HCT116 (cell line): ENCODE data around the gene THYN1. TPM values are rescaled to one million over a fixed set of nuclear protein-coding genes. Genes with fewer than 3 reads are reported as not detected.

Source experiments
- ATAC-seq: fragments of 200-7000 bp; cut with Tn5 transposase; 2 replicates; pipeline ENCODE4 v1.9.1; 2020; ENCODE audit warnings: mild to moderate bottlenecking, moderate library complexity
- BruUV-seq: library from RNA; stranded (reverse); fragments of 400-500 nt; replicated peaks from 2 replicates; lab custom pipeline; 2021; lab: Mats Ljungman, UMichigan
- CTCF ChIA-PET: fragments of 300-600 bp; sonication (Branson Sonifier 250); formaldehyde crosslinking; loops from one replicate; lab custom pipeline; 2021; ENCODE audit warnings: antibody characterized with exemption; lab: Charles Lee
- POLR2A ChIA-PET: fragments of 300-600, 350-600 bp; sonication (Branson Sonifier 250); formaldehyde crosslinking; loops from one replicate; lab custom pipeline; 2021; ENCODE audit warnings: antibody characterized with exemption; lab: Charles Lee
- RAD21 ChIA-PET, 2 experiments: fragments of 300-600 bp; sonication (Branson Sonifier 250); formaldehyde crosslinking; loops; one replicate each; lab custom pipeline; 2023; ENCODE audit warnings: low total read pairs in 2 of 2; ENCODE audit not compliant: uncharacterized antibody in 2 of 2, unreplicated experiment in 2 of 2, low non-redundant PET in 1 of 2; lab: Charles Lee
- DNase-seq: peaks from one replicate; pipeline ENCODE4 v3.0.0-alpha.2; 2010; ENCODE audit warnings: low read depth, low spot score
- H2AFZ ChIP-seq: fragments of 200-600 bp; shearing (Covaris generic), sonication (generic); 2 replicates; pipeline ENCODE4 v1.6.1; 2017; ENCODE audit warnings: low read depth, mixed run types, mixed read lengths, antibody characterized with exemption, low read length; ENCODE audit not compliant: poor library complexity, severe bottlenecking
- H3K27ac ChIP-seq: 2 replicates; pipeline ENCODE4 v1.5.1; 2012; ENCODE audit warnings: low read depth, low read length
- H3K27me3 ChIP-seq: fragments of 200-600 bp; sonication (generic); 2 replicates; pipeline ENCODE4 v1.6.1; 2016; ENCODE audit warnings: mixed run types, low read length, mixed read lengths; ENCODE audit not compliant: insufficient read depth
- H3K36me3 ChIP-seq, 2 experiments: fragments of 200-500 bp in 1 of 2; fragments of 200-600 bp in 1 of 2; sonication (Bioruptor generic) in 1 of 2; sonication (generic) in 1 of 2; 2 replicates each; pipeline versions ENCODE4 v1.5.1 to v1.6.1; 2014 to 2016; ENCODE audit warnings: low read length in 2 of 2, inconsistent platforms in 1 of 2, mixed read lengths in 1 of 2, mixed run types in 1 of 2; ENCODE audit not compliant: insufficient read depth in 2 of 2, control insufficient read depth in 1 of 2
- H3K4me1 ChIP-seq, 2 experiments: fragments of 200-600 bp in 1 of 2; sonication (generic) in 1 of 2; 2 replicates each; pipeline versions ENCODE4 v1.5.1 to v1.6.1; 2012 to 2017; ENCODE audit warnings: low read length in 2 of 2, inconsistent platforms in 1 of 2, mild to moderate bottlenecking in 1 of 2, mixed read lengths in 1 of 2, mixed run types in 1 of 2, moderate library complexity in 1 of 2; ENCODE audit not compliant: insufficient read depth in 2 of 2, control insufficient read depth in 1 of 2
- H3K4me2 ChIP-seq: fragments of 200-600 bp; sonication (generic); 2 replicates; pipeline ENCODE4 v1.6.1; 2017; ENCODE audit warnings: mixed run types, low read length, mixed read lengths
- H3K4me3 ChIP-seq, 2 experiments: fragments of 200-600 bp in 1 of 2; sonication (generic) in 1 of 2; replicated peaks in 1 of 2; 2 replicates each; pipeline ENCODE4 v1.5.1; 2011 to 2016; ENCODE audit warnings: low read length in 2 of 2, control low read depth in 1 of 2, low read depth in 1 of 2, mild to moderate bottlenecking in 1 of 2, mixed read lengths in 1 of 2, mixed run types in 1 of 2
- H3K79me2 ChIP-seq: fragments of 200-600 bp; sonication (generic); 2 replicates; pipeline ENCODE4 v1.6.1; 2017; ENCODE audit warnings: mild to moderate bottlenecking, mixed run types, low read length, moderate library complexity, mixed read lengths; ENCODE audit not compliant: insufficient read depth
- H3K9ac ChIP-seq: fragments of 200-600 bp; sonication (generic); 2 replicates; pipeline ENCODE4 v1.6.1; 2016; ENCODE audit warnings: low read length, mixed read lengths
- H3K9me2 ChIP-seq: fragments of 200-600 bp; sonication (generic), shearing (Covaris generic); 2 replicates; pipeline ENCODE4 v1.6.1; 2017; ENCODE audit warnings: mixed run types, mild to moderate bottlenecking, moderate library complexity; ENCODE audit not compliant: insufficient read depth
- H3K9me3 ChIP-seq, 2 experiments: fragments of 200-500 bp in 1 of 2; fragments of 200-600 bp in 1 of 2; sonication (Bioruptor generic) in 1 of 2; sonication (generic) in 1 of 2; 2 replicates each; pipeline ENCODE4 v1.6.1; 2014 to 2017; ENCODE audit warnings: low read length in 2 of 2, mixed read lengths in 2 of 2, inconsistent platforms in 1 of 2, low read depth in 1 of 2, mild to moderate bottlenecking in 1 of 2, mixed run types in 1 of 2, moderate library complexity in 1 of 2; ENCODE audit not compliant: control insufficient read depth in 1 of 2, insufficient read depth in 1 of 2
- H4K20me1 ChIP-seq: fragments of 200-600 bp; sonication (generic), shearing (Covaris generic); 2 replicates; pipeline ENCODE4 v1.6.1; 2017; ENCODE audit warnings: mixed run types, mild to moderate bottlenecking, moderate library complexity; ENCODE audit not compliant: insufficient read depth
- ATF3 ChIP-seq: IDR thresholded peaks from 2 replicates; pipeline ENCODE4 v1.6.1; 2012
- CBX3 ChIP-seq: IDR thresholded peaks from 2 replicates; pipeline ENCODE4 v1.6.1; 2012; ENCODE audit warnings: low read depth
- CTCF ChIP-seq, 3 experiments: fragments of 200-600 bp in 1 of 3; sonication (generic) in 1 of 3; IDR thresholded peaks in 2 of 3; conservative IDR thresholded peaks in 1 of 3; 2 replicates each; pipeline ENCODE4 v1.5.1; 2012 to 2017; ENCODE audit warnings: low read depth in 2 of 3, low read length in 2 of 3, antibody characterized with exemption in 1 of 3, borderline replicate concordance in 1 of 3, control low read depth in 1 of 3, mild to moderate bottlenecking in 1 of 3, mixed read lengths in 1 of 3, mixed run types in 1 of 3, moderate library complexity in 1 of 3; ENCODE audit not compliant: insufficient read depth in 1 of 3
- EGR1 ChIP-seq: IDR thresholded peaks from 2 replicates; pipeline ENCODE4 v1.6.1; 2012; ENCODE audit warnings: low read depth
- ELF1 ChIP-seq: IDR thresholded peaks from 2 replicates; pipeline ENCODE4 v1.6.1; 2012; ENCODE audit warnings: low read depth, borderline replicate concordance
- EZH2 ChIP-seq: fragments of 200-600 bp; sonication (generic); IDR thresholded peaks from 2 replicates; pipeline ENCODE4 v1.6.1; 2017; ENCODE audit warnings: antibody characterized with exemption, mixed run types
- EZH2phosphoT487 ChIP-seq: fragments of 200-600 bp; IDR thresholded peaks from 2 replicates; pipeline ENCODE4 v1.6.1; 2018; ENCODE audit warnings: antibody characterized with exemption, borderline replicate concordance
- FOSL1 ChIP-seq: IDR thresholded peaks from 2 replicates; pipeline ENCODE4 v1.6.1; 2012; ENCODE audit warnings: low read depth
- JUND ChIP-seq: IDR thresholded peaks from 2 replicates; pipeline ENCODE4 v1.6.1; 2012
- POLR2A ChIP-seq: IDR thresholded peaks from 2 replicates; pipeline ENCODE4 v1.7.0; 2011; ENCODE audit warnings: borderline replicate concordance; ENCODE audit not compliant: insufficient read depth, insufficient read length; ENCODE audit errors: extremely low read depth
- RAD21 ChIP-seq: IDR thresholded peaks from 2 replicates; pipeline ENCODE4 v1.6.1; 2012; ENCODE audit warnings: low read depth, mild to moderate bottlenecking
- REST ChIP-seq: IDR thresholded peaks from 2 replicates; pipeline ENCODE4 v1.6.1; 2012; ENCODE audit warnings: low read depth
- SIN3A ChIP-seq: IDR thresholded peaks from 2 replicates; pipeline ENCODE4 v1.6.1; 2012; ENCODE audit warnings: low read depth
- SP1 ChIP-seq: IDR thresholded peaks from 2 replicates; pipeline ENCODE4 v1.6.1; 2012; ENCODE audit warnings: low read depth
- SRF ChIP-seq: IDR thresholded peaks from 2 replicates; pipeline ENCODE4 v1.6.1; 2012; ENCODE audit warnings: low read depth
- TCF7L2 ChIP-seq: IDR thresholded peaks from 2 replicates; pipeline ENCODE4 v1.7.0; 2011; ENCODE audit warnings: borderline replicate concordance, inconsistent platforms; ENCODE audit not compliant: insufficient read depth, insufficient read length; ENCODE audit errors: extremely low read depth
- ZBTB33 ChIP-seq: IDR thresholded peaks from 2 replicates; pipeline ENCODE4 v1.6.1; 2011; ENCODE audit warnings: mild to moderate bottlenecking, low read length, moderate library complexity; ENCODE audit not compliant: insufficient replicate concordance; ENCODE audit errors: extremely low read depth
- ZFX ChIP-seq: fragments of 450-650 bp; IDR thresholded peaks from 2 replicates; pipeline ENCODE4 v1.6.1; 2017
- intact Hi-C: fragments of 100-400 bp; cut with micrococcal nuclease; formaldehyde crosslinking; loops from 2 replicates; pipeline ENCODE4 v1.10.0; 2022
- total RNA-seq: library from RNA; stranded (reverse); gene quantifications from one replicate; pipeline ENCODE4 v1.2.1, GENCODE V29; 2021; ENCODE audit not compliant: unreplicated experiment

The THYN1 gene
- total RNA-seq, 1 experiment from 2014 or later: 32.2 TPM

GRCh38 chr11:134230339-134230738, 22.8 kb downstream of the THYN1 start:
- no peaks in the 10 kb centered on the region for H3K9me3 ChIP-seq
- no peak overlapping the region for H3K4me3 ChIP-seq
- ChIA-PET POLR2A (no interaction called here), RAD21 (no interaction called here)
- no peaks in the 10 kb centered on the region for H3K27me3 ChIP-seq
- no peak overlapping the region for H2AFZ ChIP-seq
- BruUV-seq: no TSS peak
- TF ChIP-seq POLR2A (no peak), EGR1 (no peak), SP1 (no peak), REST (no peak), ELF1 (no peak), JUND (no peak), RAD21 (no peak), SIN3A (no peak), TCF7L2 (no peak), ZBTB33 (no peak), ZFX (no peak), ATF3 (no peak), SRF (no peak), CTCF (IDR thresholded peaks at IDR 0.05 in 2 of 3, conservative IDR thresholded peaks at IDR 0.05 in 1 of 3; ENCODE audit: borderline replicate concordance in 1 of 3, insufficient read depth in 1 of 3, low read depth in 2 of 3, low read length in 2 of 3) (no peak), EZH2phosphoT487 (no peak), EZH2 (no peak), FOSL1 (no peak), CBX3 (no peak)
- TF ChIP-seq, all 23 proteins: peak for 0
- no peaks in the 10 kb centered on the region for H4K20me1 ChIP-seq
- DNase-seq (no peak), ATAC-seq (no peak)
- peaks cover 59% of the 10 kb centered on the region for H3K79me2 ChIP-seq
- peaks cover 5 to 9% of the 10 kb centered on the region in 2 experiments; a peak in 2 of 4 replicates for H3K4me1 ChIP-seq
- no peak overlapping the region for H3K27ac ChIP-seq
- no peak overlapping the region for H3K4me2 ChIP-seq
- H3K9ac ChIP-seq: no peak overlapping the region
- peaks cover 0 to 4% of the 10 kb centered on the region in 2 experiments; a peak in 1 of 4 replicates for H3K36me3 ChIP-seq
- CTCF ChIA-PET: no interaction called here
- H3K9me2 ChIP-seq: no peaks in the 10 kb centered on the region
- intact Hi-C loops: no loop called here
